Measurements from ENCODE around the gene PRPF4. TPM values are rescaled to one million over a fixed set of nuclear protein-coding genes. Genes with fewer than 3 reads are reported as not detected.

PRPF4 gene
- total and polyA plus RNA-seq, 11 donors, result 5.1 to 24.6 (median 13.8) TPM

DNA sequence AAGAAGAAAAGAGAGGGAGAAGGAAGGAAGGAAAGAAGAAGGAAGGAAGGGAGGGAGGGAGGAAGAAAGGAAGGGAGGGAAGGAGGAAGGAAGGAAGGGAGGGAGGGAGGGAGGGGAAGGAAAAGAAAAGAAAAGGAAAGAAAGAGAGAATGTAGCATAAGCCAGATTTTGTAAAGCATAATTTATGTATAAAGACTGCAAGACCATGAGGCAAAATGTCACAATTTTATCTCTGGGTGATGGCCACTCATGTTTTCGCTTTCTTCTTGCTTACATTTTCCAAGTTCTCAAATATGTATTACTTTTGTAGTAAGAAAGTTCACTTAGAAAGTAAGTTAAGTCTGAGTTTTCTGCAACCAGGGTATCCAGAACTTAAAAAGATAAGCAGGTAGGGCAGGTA, 31.1 kb downstream of the PRPF4 start:
- no peaks in the 10 kb centered on the region for H3K9me3 ChIP-seq
- intact Hi-C loops (cut with DNase I), result loop anchor here in 4 of 10 donors (5.0 to 10.0 kb wide), 4 partner anchors 96 to 348 kb away; partner anchors contain the start of gene ALAD (in 1 of the 4)
- no peak for TF ChIP-seq POLR2A (IDR thresholded peaks at IDR 0.05)
- TF ChIP-seq, protein P1, sequence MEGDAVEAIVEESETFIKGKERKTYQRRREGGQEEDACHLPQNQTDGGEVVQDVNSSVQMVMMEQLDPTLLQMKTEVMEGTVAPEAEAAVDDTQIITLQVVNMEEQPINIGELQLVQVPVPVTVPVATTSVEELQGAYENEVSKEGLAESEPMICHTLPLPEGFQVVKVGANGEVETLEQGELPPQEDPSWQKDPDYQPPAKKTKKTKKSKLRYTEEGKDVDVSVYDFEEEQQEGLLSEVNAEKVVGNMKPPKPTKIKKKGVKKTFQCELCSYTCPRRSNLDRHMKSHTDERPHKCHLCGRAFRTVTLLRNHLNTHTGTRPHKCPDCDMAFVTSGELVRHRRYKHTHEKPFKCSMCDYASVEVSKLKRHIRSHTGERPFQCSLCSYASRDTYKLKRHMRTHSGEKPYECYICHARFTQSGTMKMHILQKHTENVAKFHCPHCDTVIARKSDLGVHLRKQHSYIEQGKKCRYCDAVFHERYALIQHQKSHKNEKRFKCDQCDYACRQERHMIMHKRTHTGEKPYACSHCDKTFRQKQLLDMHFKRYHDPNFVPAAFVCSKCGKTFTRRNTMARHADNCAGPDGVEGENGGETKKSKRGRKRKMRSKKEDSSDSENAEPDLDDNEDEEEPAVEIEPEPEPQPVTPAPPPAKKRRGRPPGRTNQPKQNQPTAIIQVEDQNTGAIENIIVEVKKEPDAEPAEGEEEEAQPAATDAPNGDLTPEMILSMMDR (IDR thresholded peaks at IDR 0.05), result no peak
- no peaks in the 10 kb centered on the region for H3K27me3 ChIP-seq
- no peak overlapping the region for H3K4me3 ChIP-seq
- WGBS, 4 donors, result 88 to 98% (median 89%) methylated on average over 1 of the region's 1 CpG
- peaks cover 0 to 22% (median 9%) of the 10 kb centered on the region in 12 donors for H3K4me1 ChIP-seq
- ATAC-seq, result no peak
- no peaks in the 10 kb centered on the region for H3K36me3 ChIP-seq
- H3K27ac ChIP-seq, result no peak overlapping the region
- DNase-seq, result no peak

DNA sequence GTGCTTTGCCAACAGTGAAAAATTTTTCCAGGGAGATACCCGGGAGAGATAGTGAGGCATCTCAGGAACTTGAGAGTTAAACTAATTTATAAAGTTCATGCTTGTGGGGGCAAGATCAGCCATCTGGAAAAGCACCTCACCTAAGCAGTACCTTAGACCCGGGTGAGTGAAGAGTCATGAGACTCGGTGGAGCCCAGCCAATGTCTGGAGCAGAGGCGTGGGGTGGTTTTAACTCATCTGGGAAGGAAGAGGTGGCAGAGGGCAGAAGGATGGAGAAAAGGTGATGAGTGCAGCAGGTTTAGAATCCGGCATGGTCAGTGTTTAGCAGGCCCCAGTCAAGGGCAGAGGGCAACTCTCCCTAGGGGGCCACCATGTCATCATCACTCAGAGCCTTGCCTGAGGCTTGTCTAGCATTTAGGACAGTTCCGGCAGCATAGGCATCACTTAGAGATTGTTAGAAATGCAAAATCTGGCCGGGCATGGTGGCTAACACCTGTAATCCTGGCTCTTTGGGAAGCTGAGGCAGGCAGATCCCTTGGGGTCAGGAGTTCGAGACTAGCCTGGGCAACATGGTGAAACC, 32.0 kb downstream of the PRPF4 start:
- Histone ChIP-seq H3K9me3 (no peaks in the 10 kb centered on the region), H3K36me3 (no peaks in the 10 kb centered on the region), H3K4me3 (no peak overlapping the region), H3K27me3 (no peaks in the 10 kb centered on the region), H3K4me1 (peaks cover 0 to 22% (median 9%) of the 10 kb centered on the region in 12 donors), H3K27ac (no peak overlapping the region)
- DNase-seq (no peak), ATAC-seq (no peak)
- intact Hi-C loops (cut with DNase I), result loop anchor here in 4 of 10 donors (5.0 to 10.0 kb wide), 4 partner anchors 95 to 347 kb away; partner anchors contain the start of gene ALAD (in 1 of the 4)
- no peak for TF ChIP-seq POLR2A (IDR thresholded peaks at IDR 0.05)
- TF ChIP-seq, protein P1 (IDR thresholded peaks at IDR 0.05), result no peak
- 57 to 69% (median 59%) methylated on average over 8 of the region's 8 CpGs for WGBS, 4 donors

DNA sequence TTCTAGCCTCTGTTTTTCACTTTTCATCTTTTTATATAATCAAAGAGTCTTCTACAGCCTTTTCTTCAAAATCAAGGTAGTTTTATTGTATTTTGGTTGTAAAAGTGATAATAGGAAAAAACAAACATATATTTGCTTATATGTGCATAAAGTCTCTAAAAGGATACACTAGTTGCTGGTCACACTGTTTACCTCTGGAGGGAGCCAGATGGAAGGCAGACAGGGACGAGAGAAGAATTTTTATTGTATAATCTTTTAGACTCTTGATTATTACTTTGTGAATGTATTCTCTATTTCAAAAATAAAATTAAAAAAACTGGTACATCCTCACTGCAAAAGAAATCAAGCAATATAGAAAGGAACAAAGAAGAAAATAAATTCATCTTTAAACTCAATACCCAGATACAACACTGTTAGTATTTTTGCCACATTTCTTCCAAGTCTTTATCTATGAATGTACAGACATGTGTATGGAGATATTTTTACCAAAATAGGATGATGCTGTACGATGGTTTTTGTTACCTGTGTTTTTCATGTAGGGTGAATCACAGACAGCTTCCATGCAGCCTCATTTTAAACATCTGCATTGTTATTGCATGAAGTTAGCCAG, 33.9 kb downstream of the PRPF4 start:
- Histone ChIP-seq H3K36me3 (no peaks in the 10 kb centered on the region), H3K4me1 (peaks cover 0 to 22% (median 9%) of the 10 kb centered on the region in 12 donors), H3K4me3 (no peak overlapping the region), H3K27ac (peak overlapping the region in 3 of 12 donors; percentile 16 to 73 (median 71)), H3K27me3 (no peaks in the 10 kb centered on the region), H3K9me3 (no peaks in the 10 kb centered on the region)
- TF ChIP-seq, protein P1 (IDR thresholded peaks at IDR 0.05), result peak; percentile 56 to 83 (median 65)
- TF ChIP-seq POLR2A (IDR thresholded peaks at IDR 0.05), result no peak
- DNase-seq (no peak), ATAC-seq (peak in 2 of 4 donors; percentile 63 to 64)
- WGBS, 4 donors, result 5 to 10% (median 6%) methylated on average over 2 of the region's 2 CpGs
- intact Hi-C loops (cut with DNase I), result loop anchor here in 7 of 10 donors (2.0 to 10.0 kb wide), 6 partner anchors 93 to 349 kb away; partner anchors contain the start of gene ALAD (in 1 of the 7)

DNA sequence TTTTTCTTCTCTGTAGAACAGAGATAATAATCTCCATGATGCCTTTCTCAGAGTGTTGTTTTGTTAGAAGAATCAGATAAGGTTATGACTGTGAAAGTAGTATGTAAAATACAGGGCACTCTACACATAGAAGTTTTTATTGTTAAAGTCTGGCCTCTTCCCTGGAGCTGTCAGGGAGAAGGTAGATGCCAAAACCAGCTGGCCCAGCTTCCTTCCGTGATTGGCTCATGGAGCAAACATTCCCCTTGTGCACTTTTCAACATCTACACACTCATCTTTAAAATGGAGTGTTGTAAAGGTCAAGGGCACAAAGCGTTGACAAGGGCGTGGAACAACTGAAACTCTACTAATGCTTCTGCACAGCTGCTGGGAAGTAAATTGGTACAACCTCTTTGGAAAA, 35.1 kb downstream of the PRPF4 start:
- H3K9me3 ChIP-seq, result no peaks in the 10 kb centered on the region
- peaks cover 0 to 22% (median 9%) of the 10 kb centered on the region in 12 donors for H3K4me1 ChIP-seq
- H3K27ac ChIP-seq, result peak overlapping the region in 6 of 12 donors; percentile 16 to 73 (median 50)
- intact Hi-C loops (cut with DNase I), result loop anchor here in 5 of 10 donors (1.0 to 10.0 kb wide), 8 partner anchors 88 to 354 kb away; partner anchors contain the start of genes ALAD (in 2 of the 5), C9orf43 (in 1 of the 5) and POLE3 (in 1 of the 5)
- no peaks in the 10 kb centered on the region for H3K27me3 ChIP-seq
- WGBS, 4 donors, result 14 to 33% (median 23%) methylated on average over 3 of the region's 3 CpGs
- no peak for TF ChIP-seq POLR2A (IDR thresholded peaks at IDR 0.05)
- TF ChIP-seq, protein P1 (IDR thresholded peaks at IDR 0.05), result no peak
- H3K36me3 ChIP-seq, result no peaks in the 10 kb centered on the region
- no peak overlapping the region for H3K4me3 ChIP-seq
- DNase-seq (peak in 3 of 5 donors; percentile 26 to 65 (median 43)), ATAC-seq (peak in 3 of 4 donors; percentile 86 to 92 (median 89))
